Hair follicular keratinocyte (primary cell): Measurements from ENCODE around the gene MAP3K20. TPM values are rescaled to one million over a fixed set of nuclear protein-coding genes. Genes with fewer than 3 reads are reported as not detected.

Experiments used
- total RNA-seq: library from RNA; depleted of rRNA; stranded (reverse); fragments of >200 nt; gene quantifications from 2 replicates; pipeline ENCODE4 v1.2.3, GENCODE V29; 2015

MAP3K20 gene
- 59.7 and 91.4 TPM in 2 replicates for total RNA-seq

GRCh38 chr2:173075781-173076580, at the start of gene MAP3K20:
Gene MAP3K20 (plus strand): TSS chr2:173075846. CDS start chr2:173091032, 15,186 bp downstream.

